C1 segment of cervical spinal cord (tissue), 14 donors: ENCODE data around the gene BAG2.

Experiments
- DNase-seq, 14 donors: peaks; one replicate each; lab custom pipeline; 2025; lab: John Stamatoyannopoulos, UW

BAG2 gene

GRCh38 chr6:57173886-57174510 lies 1.9 kb downstream of the BAG2 start:
- DNase-seq, result peak in 1 of 14 donors; percentile 1

- no peak for DNase-seq
These were observed 2.4 kb downstream of the BAG2 start for GRCh38 chr6:57174511-57174907.

GRCh38 chr6:57177545-57178265 lies 5.6 kb downstream of the BAG2 start:
- DNase-seq, result no peak

GRCh38 chr6:57180596-57180995 lies 8.5 kb downstream of the BAG2 start:
- DNase-seq, result no peak

GRCh38 chr6:57182017-57182432 lies 9.9 kb downstream of the BAG2 start:
- no peak for DNase-seq

GRCh38 chr6:57183336-57183735 lies 11.2 kb downstream of the BAG2 start:
- DNase-seq, result no peak

- DNase-seq, result no peak
These were observed 18.0 kb downstream of the BAG2 start for GRCh38 chr6:57190140-57190539.

- no peak for DNase-seq
These were observed 21.1 kb downstream of the BAG2 start for GRCh38 chr6:57193177-57193576.

GRCh38 chr6:57195457-57195856 lies 23.3 kb downstream of the BAG2 start:
- DNase-seq, result no peak

GRCh38 chr6:57198926-57199636 lies 27.0 kb downstream of the BAG2 start:
- DNase-seq, result no peak

GRCh38 chr6:57201718-57202117 lies 29.6 kb downstream of the BAG2 start:
- DNase-seq, result no peak

- DNase-seq, result no peak
These were observed 33.6 kb downstream of the BAG2 start for GRCh38 chr6:57205550-57206328.

- no peak for DNase-seq
These were observed 35.0 kb downstream of the BAG2 start for GRCh38 chr6:57207141-57207540.

GRCh38 chr6:57207872-57208271 lies 35.7 kb downstream of the BAG2 start:
- no peak for DNase-seq

GRCh38 chr6:57209030-57209429 lies 36.9 kb downstream of the BAG2 start:
- no peak for DNase-seq

- DNase-seq, result no peak
These were observed 37.9 kb downstream of the BAG2 start for GRCh38 chr6:57210060-57210459.

GRCh38 chr6:57215260-57215659 lies 43.1 kb downstream of the BAG2 start:
- DNase-seq, result no peak

- peak in 4 of 14 donors; percentile 10 to 37 (median 15) for DNase-seq
These were observed 44.3 kb downstream of the BAG2 start for GRCh38 chr6:57216235-57217101.

GRCh38 chr6:57217270-57217669 lies 45.1 kb downstream of the BAG2 start:
- DNase-seq, result no peak

GRCh38 chr6:57220083-57220703 lies 48.1 kb downstream of the BAG2 start:
- DNase-seq, result no peak
